ENCODE measurements around the gene POLA2.

GRCh38 chr11:65304110-65304509 is 42.3 kb downstream of the POLA2 start:
- TF ChIP-seq CTCF (optimal IDR thresholded peaks at IDR 0.05 in 1 of 3, IDR thresholded peaks at IDR 0.05 in 1 of 3, conservative IDR thresholded peaks at IDR 0.05 in 1 of 3; ENCODE audit: extremely low read depth in 1 of 3, insufficient read depth in 2 of 3, low read length in 3 of 3) (no peak), EZH2 (IDR thresholded peaks at IDR 0.05; ENCODE audit: low read length) (no peak)

Data from keratinocyte (primary cell).